ENCODE measurements around the gene PSEN2.

GRCh38 chr1:226903819-226904716 lies 33.7 kb downstream of the PSEN2 start:
- TF ChIP-seq SUZ12 (IDR thresholded peaks at IDR 0.05; ENCODE audit: unreplicated experiment), result no peak
- TF ChIP-seq, protein P1, sequence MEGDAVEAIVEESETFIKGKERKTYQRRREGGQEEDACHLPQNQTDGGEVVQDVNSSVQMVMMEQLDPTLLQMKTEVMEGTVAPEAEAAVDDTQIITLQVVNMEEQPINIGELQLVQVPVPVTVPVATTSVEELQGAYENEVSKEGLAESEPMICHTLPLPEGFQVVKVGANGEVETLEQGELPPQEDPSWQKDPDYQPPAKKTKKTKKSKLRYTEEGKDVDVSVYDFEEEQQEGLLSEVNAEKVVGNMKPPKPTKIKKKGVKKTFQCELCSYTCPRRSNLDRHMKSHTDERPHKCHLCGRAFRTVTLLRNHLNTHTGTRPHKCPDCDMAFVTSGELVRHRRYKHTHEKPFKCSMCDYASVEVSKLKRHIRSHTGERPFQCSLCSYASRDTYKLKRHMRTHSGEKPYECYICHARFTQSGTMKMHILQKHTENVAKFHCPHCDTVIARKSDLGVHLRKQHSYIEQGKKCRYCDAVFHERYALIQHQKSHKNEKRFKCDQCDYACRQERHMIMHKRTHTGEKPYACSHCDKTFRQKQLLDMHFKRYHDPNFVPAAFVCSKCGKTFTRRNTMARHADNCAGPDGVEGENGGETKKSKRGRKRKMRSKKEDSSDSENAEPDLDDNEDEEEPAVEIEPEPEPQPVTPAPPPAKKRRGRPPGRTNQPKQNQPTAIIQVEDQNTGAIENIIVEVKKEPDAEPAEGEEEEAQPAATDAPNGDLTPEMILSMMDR (IDR thresholded peaks at IDR 0.05 in 2 of 3, conservative IDR thresholded peaks at IDR 0.05 in 1 of 3; ENCODE audit: control insufficient read depth in 2 of 3, extremely low read depth in 1 of 3, insufficient read depth in 1 of 3, low read depth in 3 of 3, low read length in 3 of 3), result no peak
- TF ChIP-seq, protein P2, sequence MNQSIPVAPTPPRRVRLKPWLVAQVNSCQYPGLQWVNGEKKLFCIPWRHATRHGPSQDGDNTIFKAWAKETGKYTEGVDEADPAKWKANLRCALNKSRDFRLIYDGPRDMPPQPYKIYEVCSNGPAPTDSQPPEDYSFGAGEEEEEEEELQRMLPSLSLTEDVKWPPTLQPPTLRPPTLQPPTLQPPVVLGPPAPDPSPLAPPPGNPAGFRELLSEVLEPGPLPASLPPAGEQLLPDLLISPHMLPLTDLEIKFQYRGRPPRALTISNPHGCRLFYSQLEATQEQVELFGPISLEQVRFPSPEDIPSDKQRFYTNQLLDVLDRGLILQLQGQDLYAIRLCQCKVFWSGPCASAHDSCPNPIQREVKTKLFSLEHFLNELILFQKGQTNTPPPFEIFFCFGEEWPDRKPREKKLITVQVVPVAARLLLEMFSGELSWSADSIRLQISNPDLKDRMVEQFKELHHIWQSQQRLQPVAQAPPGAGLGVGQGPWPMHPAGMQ (IDR thresholded peaks at IDR 0.05; ENCODE audit: borderline replicate concordance), result no peak
- TF ChIP-seq POLR2A (IDR thresholded peaks at IDR 0.05; ENCODE audit: low read depth, low read length), result no peak
- TF ChIP-seq CBFB (IDR thresholded peaks at IDR 0.05; ENCODE audit: low read depth), result no peak
- no peak for TF ChIP-seq RAD21 (IDR thresholded peaks at IDR 0.05; ENCODE audit: insufficient read depth, low read depth, low read length)
- TF ChIP-seq POLR2AphosphoS5 (IDR thresholded peaks at IDR 0.05; ENCODE audit: low read length), result no peak
- no peak for TF ChIP-seq ZBED1 (IDR thresholded peaks at IDR 0.05; ENCODE audit: borderline replicate concordance)
- TF ChIP-seq EZH2 (IDR thresholded peaks at IDR 0.05; ENCODE audit: borderline replicate concordance, control insufficient read depth, low read depth, low read length), result no peak

All from GM12878 (cell line).